Measurements from ENCODE around the gene PELI1. TPM values are rescaled to one million over a fixed set of nuclear protein-coding genes. Genes with fewer than 3 reads are reported as not detected.
A peak's percentile ranks its signal among the peaks of the same experiment; 100 is the strongest.
"Not testable (repeated sequence)": the region's sequence is repeated elsewhere in the genome, so short reads cannot be mapped to it uniquely, and the experiment has no call there.

PELI1 gene
- total RNA-seq, 1 donor from 2014 or later: 53.5 TPM

- DNase-seq (ENCODE audit: low spot score): no peak
Observed at GRCh38 chr2:64123740-64124139, 20.5 kb downstream of the PELI1 start.

DNA sequence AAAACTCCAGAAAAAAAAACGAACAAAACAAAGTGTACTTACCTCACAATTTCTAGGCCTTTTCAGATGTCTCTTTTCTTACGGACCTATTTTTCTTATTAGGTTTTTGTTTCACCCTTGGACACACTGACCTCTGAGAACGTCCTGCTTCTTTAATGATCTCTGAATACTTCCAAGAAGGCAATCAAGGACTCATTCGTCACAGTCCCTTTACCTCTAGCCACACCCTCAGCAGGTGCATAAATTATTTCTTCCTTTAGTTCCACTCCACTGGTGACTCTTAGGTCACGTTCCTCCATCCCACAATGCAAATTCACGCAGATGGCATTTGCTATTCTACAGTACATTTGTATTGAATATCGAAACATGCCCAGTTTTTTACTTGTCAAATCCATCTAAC, 21.9 kb downstream of the PELI1 start:
- DNase-seq (ENCODE audit: low spot score): no peak

DNA sequence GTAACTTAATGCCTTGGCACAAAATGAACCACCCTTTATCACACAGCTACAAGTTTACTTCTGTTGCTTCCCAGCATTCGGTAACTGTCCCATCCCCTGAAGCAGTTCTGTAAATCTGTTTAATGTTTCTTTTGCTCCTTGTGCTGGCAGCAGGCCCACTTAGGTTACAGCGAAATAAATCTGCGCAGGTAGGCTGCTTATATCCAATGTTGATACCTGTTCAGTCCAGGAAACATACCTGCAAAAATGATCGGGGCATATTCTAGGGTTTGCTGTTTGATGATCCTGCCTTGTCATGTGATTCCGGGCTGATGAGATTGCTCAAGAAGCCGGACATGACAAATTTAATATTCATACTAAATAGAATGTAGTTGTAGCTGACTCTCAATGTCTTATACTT, 23.3 kb downstream of the PELI1 start:
- DNase-seq (ENCODE audit: low spot score): peak; percentile 14

DNA sequence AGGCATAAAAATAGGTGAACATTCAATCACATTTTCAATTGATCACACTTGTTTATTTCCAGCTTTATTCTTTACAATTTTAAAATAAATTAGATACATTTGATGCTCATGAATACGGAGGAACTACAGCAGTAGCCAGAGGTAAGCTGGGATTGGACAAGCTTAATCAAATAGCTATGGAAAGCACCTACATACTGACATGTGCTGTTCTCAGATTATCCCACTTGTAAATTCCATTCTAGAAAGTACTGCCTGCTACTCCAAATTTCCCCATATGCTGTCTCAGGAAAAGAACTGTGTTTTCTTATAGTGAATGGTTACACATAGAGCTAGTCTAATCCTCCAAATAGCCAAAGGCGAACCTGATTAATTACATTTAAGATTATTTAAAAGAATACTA, 24.2 kb downstream of the PELI1 start:
- no peak for DNase-seq (ENCODE audit: low spot score)

DNA sequence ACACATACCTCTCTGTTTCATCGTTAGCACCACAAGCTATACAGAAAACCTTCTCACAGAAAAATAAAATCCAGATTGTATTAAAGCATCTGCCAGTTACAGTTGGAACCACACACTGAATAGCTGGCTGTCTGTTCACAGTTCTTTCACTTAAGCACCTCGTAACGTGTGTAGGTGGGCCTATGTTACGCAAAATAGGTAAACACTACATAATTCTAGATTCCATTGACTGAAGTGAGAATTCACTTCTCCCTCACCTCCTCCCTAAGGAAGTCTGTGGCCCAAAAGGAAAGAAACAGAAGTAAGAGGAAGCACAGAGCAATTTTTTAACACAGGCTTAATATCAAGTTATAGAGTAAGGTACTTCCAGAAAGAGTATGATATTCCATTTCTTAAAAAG, 24.9 kb downstream of the PELI1 start:
- no peak for DNase-seq (ENCODE audit: low spot score)

GRCh38 chr2:64115808-64116598, 28.2 kb downstream of the PELI1 start:
- DNase-seq (ENCODE audit: low spot score): no peak

DNA sequence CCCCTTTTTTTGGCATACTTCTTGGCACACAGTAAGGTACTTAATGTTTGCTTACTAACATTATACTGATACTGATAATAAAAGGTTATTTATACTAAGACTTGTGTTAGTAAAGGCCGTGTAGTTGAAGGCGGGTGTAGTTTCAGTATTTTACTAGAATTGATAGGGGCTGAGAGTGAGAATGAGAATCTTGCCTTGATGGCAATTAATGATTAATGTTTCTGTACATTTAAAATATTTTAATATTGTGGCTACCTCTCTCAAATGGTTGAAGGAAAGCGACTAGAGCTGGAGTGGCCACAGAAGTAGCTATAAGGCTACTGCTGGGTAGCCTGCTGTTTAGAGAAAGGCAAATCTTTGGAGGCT, 29.3 kb downstream of the PELI1 start:
- no peak for DNase-seq (ENCODE audit: low spot score)

DNA sequence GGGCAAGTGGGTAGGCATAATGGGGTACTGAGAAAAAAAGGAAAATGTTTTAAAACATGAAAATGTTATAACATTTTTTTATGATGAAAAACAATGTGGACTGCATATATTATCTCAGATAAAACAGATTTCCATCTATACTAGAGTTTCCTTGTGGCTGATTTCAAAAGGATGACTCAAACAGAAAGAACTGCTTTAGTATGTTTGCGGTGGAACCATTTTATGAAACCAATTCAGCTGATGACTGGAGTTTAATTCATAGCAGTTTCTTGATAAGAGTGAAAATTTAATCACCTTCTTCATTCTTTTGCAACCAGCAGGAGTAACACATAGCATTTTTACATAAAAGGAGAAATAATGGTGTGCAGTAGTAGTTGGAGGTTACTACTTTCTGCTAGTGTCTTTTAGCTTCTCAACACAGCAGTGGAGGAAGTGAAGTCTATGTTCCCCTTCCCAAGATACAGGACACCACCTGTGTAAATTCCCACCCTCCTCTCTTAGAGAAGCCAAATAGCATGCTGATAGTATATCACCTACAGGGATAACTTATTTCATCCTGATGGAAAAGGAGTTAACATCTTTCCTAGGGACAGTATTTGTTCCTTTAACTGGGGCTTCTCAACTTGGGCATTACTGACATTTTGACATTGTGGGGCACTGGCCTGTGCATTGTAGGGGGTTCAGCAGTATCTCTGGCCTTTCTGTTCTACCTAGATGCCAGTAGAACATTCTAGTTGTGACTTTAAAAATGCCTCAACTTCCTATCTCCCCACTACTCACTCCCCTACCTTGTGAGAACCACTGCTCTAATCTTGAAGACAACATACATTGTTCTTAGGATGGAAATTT, 29.9 kb downstream of the PELI1 start:
- DNase-seq (ENCODE audit: low spot score): no peak

DNA sequence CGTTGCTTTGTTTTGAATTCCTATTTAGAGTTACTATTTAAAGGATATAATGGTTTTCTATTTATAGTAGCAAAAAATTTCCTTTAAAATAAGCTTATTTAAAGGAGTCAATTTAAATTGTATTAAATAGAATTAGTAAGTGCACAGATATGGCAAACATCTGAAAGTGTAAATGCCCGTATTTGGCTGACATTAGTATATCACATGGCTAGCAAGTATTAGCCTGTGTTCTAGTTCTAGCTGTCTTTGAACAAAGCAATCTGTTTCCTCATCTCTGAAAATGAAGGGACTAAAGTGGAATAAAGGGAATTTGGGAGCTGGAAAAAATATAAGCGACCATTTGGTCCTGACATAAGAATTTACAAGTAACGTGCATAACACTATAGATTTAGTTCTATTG, 32.2 kb downstream of the PELI1 start:
- DNase-seq (ENCODE audit: low spot score): no peak

DNA sequence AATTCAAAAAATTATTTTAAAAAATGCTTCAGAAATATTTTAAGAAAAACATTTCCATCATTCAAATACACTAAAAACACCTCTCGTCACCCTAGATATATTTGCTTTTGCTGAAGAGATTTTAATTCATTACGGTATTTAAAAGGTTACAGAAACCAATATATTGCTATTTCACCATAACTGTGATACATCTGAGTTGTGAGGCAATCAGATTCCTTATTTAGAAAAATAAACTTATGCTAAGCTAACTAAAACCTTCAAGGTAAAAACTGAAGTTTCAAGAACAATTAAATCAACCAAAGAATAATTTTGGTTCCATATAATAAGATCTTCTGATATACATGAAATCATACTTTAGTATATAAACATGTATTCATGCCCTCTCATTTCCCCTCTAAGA, 32.8 kb downstream of the PELI1 start:
- DNase-seq (ENCODE audit: low spot score): no peak

- no peak for DNase-seq (ENCODE audit: low spot score)
Observed at GRCh38 chr2:64108666-64109241, 35.5 kb downstream of the PELI1 start.

GRCh38 chr2:64106481-64106880, 37.7 kb downstream of the PELI1 start:
- no peak for DNase-seq (ENCODE audit: low spot score)

- DNase-seq (ENCODE audit: low spot score): no peak
Observed at GRCh38 chr2:64105670-64106461, 38.4 kb downstream of the PELI1 start.

DNA sequence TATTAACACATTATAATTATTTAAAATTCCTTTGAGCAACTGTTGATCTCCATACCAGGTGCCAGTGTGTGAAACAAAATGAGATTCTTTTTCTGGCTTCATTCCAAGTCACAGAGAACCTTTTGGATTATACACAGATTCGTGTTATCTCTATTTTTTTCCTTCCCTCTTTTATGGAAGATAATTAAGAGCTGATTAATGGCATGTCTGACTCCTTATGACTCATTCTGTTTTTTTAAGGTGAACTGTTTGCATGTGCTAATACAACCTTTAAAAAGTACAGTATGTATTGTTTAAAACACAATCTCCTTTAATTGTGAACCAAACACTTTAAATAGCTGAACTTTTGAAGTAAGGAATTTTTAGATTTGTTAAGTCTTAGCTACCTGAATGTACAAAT, 39.3 kb downstream of the PELI1 start:
- DNase-seq (ENCODE audit: low spot score): no peak

GRCh38 chr2:64102736-64103135, 41.5 kb downstream of the PELI1 start:
- DNase-seq (ENCODE audit: low spot score): not testable (repeated sequence)

GRCh38 chr2:64101141-64101591, 43.1 kb downstream of the PELI1 start:
- no peak for DNase-seq (ENCODE audit: low spot score)

GRCh38 chr2:64100584-64100983, 43.6 kb downstream of the PELI1 start:
- not testable (repeated sequence) for DNase-seq (ENCODE audit: low spot score)

GRCh38 chr2:64094663-64095382, 49.4 kb downstream of the PELI1 start:
- no peak for DNase-seq (ENCODE audit: low spot score)

- no peak for DNase-seq (ENCODE audit: low spot score)
Observed at GRCh38 chr2:64093341-64093740, 50.9 kb downstream of the PELI1 start.

DNA sequence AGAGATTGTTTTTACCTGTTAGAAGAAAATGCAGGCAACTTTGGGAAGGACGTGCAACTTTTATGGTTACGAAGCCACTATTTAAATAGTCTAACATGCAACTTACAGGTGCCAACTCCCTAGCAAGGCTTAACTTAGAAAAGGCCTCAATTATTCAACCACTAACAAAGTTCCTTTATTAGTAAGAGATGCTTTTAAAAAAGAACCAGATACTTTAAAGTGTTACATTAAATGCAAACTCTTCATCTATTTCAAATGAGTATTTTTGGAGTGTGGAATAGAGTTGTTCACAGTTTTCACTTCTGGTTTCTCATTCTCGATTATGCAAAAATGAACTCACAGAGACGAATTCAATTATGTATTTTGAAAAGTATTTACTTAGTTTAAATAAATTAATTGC, 51.7 kb downstream of the PELI1 start:
- no peak for DNase-seq (ENCODE audit: low spot score)

DNA sequence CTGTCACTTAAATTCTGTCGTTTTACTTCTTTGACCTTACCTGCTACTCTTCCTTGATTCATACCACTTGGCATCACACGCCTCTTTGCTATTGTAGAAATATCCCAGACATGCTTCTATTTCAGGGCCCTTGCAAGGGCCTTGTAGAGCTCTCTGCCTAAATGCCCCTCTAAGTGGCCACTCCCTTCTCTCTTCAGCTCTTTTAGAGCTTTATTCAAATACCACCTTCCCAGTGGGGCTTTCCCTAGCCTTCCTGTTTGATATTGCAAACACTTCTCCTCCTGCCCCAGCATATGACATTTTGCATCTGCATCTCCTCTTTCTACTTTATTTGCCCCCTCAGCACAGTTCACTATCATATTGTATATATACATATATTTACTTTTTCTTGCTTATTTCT, 54.0 kb downstream of the PELI1 start:
- no peak for DNase-seq (ENCODE audit: low spot score)

Measured in mucosa of gallbladder (tissue), 1 donor.